Sigmoid colon (tissue), 7 donors: Measurements from ENCODE around the gene F2R. TPM values are rescaled to one million over a fixed set of nuclear protein-coding genes. Genes with fewer than 3 reads are reported as not detected.

ENCODE experiments used
- DNase-seq: peaks from one replicate; pipeline ENCODE4 v3.0.0-alpha.2; 2019
- H3K27ac ChIP-seq, 4 donors: fragments of 200-600 bp; sonication (generic); one replicate each; pipeline ENCODE4 v1.5.1; 2016 to 2019; ENCODE audit warnings: mild to moderate bottlenecking in 1 of 4
- H3K27me3 ChIP-seq, 3 donors: fragments of 200-600 bp; sonication (generic); one replicate each; pipeline ENCODE4 v1.5.1; 2019; ENCODE audit warnings: mild to moderate bottlenecking in 1 of 3
- H3K36me3 ChIP-seq, 4 donors: fragments of 200-600 bp; sonication (generic); one replicate each; pipeline ENCODE4 v1.5.1; 2016 to 2019
- H3K4me1 ChIP-seq, 4 donors: fragments of 200-600 bp; sonication (generic); one replicate each; pipeline ENCODE4 v1.5.1; 2017 to 2019
- H3K4me3 ChIP-seq, 4 donors: fragments of 200-600 bp; sonication (generic); one replicate each; pipeline ENCODE4 v1.5.1; 2017 to 2019; ENCODE audit warnings: mild to moderate bottlenecking in 2 of 4, moderate library complexity in 1 of 4
- H3K9me3 ChIP-seq, 4 donors: fragments of 200-600 bp in 3 of 4; sonication (generic) in 3 of 4; one replicate each; pipeline versions ENCODE4 v1.5.1 to v1.6.1; 2013 to 2019
- CTCF ChIP-seq, 4 experiments: fragments of 450-650 bp in 3 of 4; fragments of 200-600 bp in 1 of 4; IDR thresholded peaks; one replicate each; pipeline ENCODE4 v1.5.1; 2016 to 2019; ENCODE audit warnings: antibody characterized with exemption in 4 of 4, mild to moderate bottlenecking in 3 of 4, moderate library complexity in 2 of 4
- EP300 ChIP-seq, 4 donors: sonication (generic); formaldehyde crosslinking; IDR thresholded peaks; one replicate each; pipeline ENCODE4 v1.6.1; 2017; ENCODE audit warnings: antibody characterized with exemption in 4 of 4
- POLR2A ChIP-seq, 2 donors: fragments of 450-650 bp; IDR thresholded peaks; one replicate each; pipeline ENCODE4 v1.6.1; 2016; ENCODE audit warnings: antibody characterized with exemption in 2 of 2, mild to moderate bottlenecking in 2 of 2, moderate library complexity in 2 of 2
- POLR2AphosphoS5 ChIP-seq, 4 donors: sonication (generic); formaldehyde crosslinking; IDR thresholded peaks; one replicate each; pipeline ENCODE4 v1.6.1; 2017; ENCODE audit warnings: antibody characterized with exemption in 4 of 4
- WGBS, 2 donors: extraction: QIAGEN DNeasy Blood & Tissue Kit; methylation state at CpG; one replicate each; pipeline ENCODE4 v1.1.7; 2013; 5-methylcytosine and 5-hydroxymethylcytosine counted together
- intact Hi-C: fragments of 100-400 bp; cut with DNase I; formaldehyde crosslinking; loops from one replicate; pipeline ENCODE4 v1.15.1; 2023
- polyA plus RNA-seq, 3 donors: library from polyadenylated mRNA; stranded (reverse); fragments of 200-250 nt; gene quantifications; one replicate each; pipeline ENCODE4 v1.2.3, GENCODE V29; 2013
- total RNA-seq, 4 donors: library from RNA; depleted of rRNA; stranded (reverse); fragments of >200 nt; gene quantifications; one replicate each; pipeline ENCODE4 v1.1.0, GENCODE V29; 2016
- donor health status: healthy with polysubstance abuse.
- donor health status: Bipolar disorder and iron deficiency.
- donor health status: healthy.

The F2R gene
- total RNA-seq (10 to 100 TPM in 1 of 4 donors, 1 to 10 TPM in 3; 5.4 to 10.7 (median 9.4) TPM), polyA plus RNA-seq (1 to 10 TPM in 2 of 3 donors, under 1 TPM in 1; 0.60 to 5.8 (median 1.4) TPM)

GRCh38 chr5:76715736-76716455 lies at the start of gene F2R:
Gene F2R (plus strand): TSS chr5:76716126. CDS start chr5:76716308, 182 bp downstream.
- Histone ChIP-seq H3K27me3 (peaks cover 17 to 43% (median 30%) of the 10 kb centered on the region in 3 donors), H3K4me1 (peaks cover 0 to 23% (median 19%) of the 10 kb centered on the region in 4 donors), H3K27ac (peak within 1 kb of the TSS; percentile 17 to 63 (median 54)), H3K36me3 (no peaks in the 10 kb centered on the region), H3K9me3 (no peaks in the 10 kb centered on the region), H3K4me3 (peak within 1 kb of the TSS; percentile 45 to 75 (median 66))
- TF ChIP-seq EP300 (IDR thresholded peaks at IDR 0.05) (no peak), POLR2A (IDR thresholded peaks at IDR 0.05) (no peak), POLR2AphosphoS5 (IDR thresholded peaks at IDR 0.05) (no peak), CTCF (IDR thresholded peaks at IDR 0.05) (peak in 1 of 4 experiments; percentile 24)
- intact Hi-C loops, result no loop called here
- no peak for DNase-seq
- WGBS, 2 donors, result 0 to 1% methylated on average over 82 of the region's 82 CpGs

GRCh38 chr5:76667495-76667894 lies 48.4 kb upstream of the F2R start:
- WGBS, 2 donors, result 74 to 88% methylated on average over 2 of the region's 2 CpGs
- Histone ChIP-seq H3K27me3 (no peaks in the 10 kb centered on the region), H3K4me1 (no peaks in the 10 kb centered on the region), H3K27ac (no peak overlapping the region), H3K9me3 (no peaks in the 10 kb centered on the region), H3K36me3 (no peaks in the 10 kb centered on the region), H3K4me3 (no peak overlapping the region)
- intact Hi-C loops, result no loop called here
- DNase-seq, result no peak
- TF ChIP-seq EP300 (IDR thresholded peaks at IDR 0.05) (no peak), POLR2A (IDR thresholded peaks at IDR 0.05) (no peak)

GRCh38 chr5:76669245-76669644 lies 46.7 kb upstream of the F2R start:
- Histone ChIP-seq H3K36me3 (no peaks in the 10 kb centered on the region), H3K27ac (no peak overlapping the region), H3K9me3 (no peaks in the 10 kb centered on the region), H3K4me3 (no peak overlapping the region), H3K27me3 (no peaks in the 10 kb centered on the region), H3K4me1 (no peaks in the 10 kb centered on the region)
- TF ChIP-seq CTCF (IDR thresholded peaks at IDR 0.05) (no peak), POLR2AphosphoS5 (IDR thresholded peaks at IDR 0.05) (no peak), EP300 (IDR thresholded peaks at IDR 0.05) (no peak), POLR2A (IDR thresholded peaks at IDR 0.05) (no peak)
- intact Hi-C loops, result no loop called here
- 95 to 97% methylated on average over 5 of the region's 5 CpGs for WGBS, 2 donors
- DNase-seq, result no peak

GRCh38 chr5:76670508-76670907 lies 45.4 kb upstream of the F2R start:
- TF ChIP-seq CTCF (IDR thresholded peaks at IDR 0.05) (no peak), EP300 (IDR thresholded peaks at IDR 0.05) (no peak), POLR2AphosphoS5 (IDR thresholded peaks at IDR 0.05) (no peak), POLR2A (IDR thresholded peaks at IDR 0.05) (no peak)
- Histone ChIP-seq H3K9me3 (no peaks in the 10 kb centered on the region), H3K4me1 (no peaks in the 10 kb centered on the region), H3K4me3 (no peak overlapping the region), H3K36me3 (no peaks in the 10 kb centered on the region), H3K27me3 (no peaks in the 10 kb centered on the region), H3K27ac (no peak overlapping the region)
- 80 to 89% methylated on average over 3 of the region's 3 CpGs for WGBS, 2 donors
- DNase-seq, result no peak
- intact Hi-C loops, result no loop called here

- Histone ChIP-seq H3K4me3 (no peak overlapping the region), H3K36me3 (no peaks in the 10 kb centered on the region), H3K27ac (no peak overlapping the region), H3K4me1 (no peaks in the 10 kb centered on the region), H3K9me3 (no peaks in the 10 kb centered on the region), H3K27me3 (no peaks in the 10 kb centered on the region)
- DNase-seq, result no peak
- intact Hi-C loops, result no loop called here
- 57 to 71% methylated on average over 2 of the region's 2 CpGs for WGBS, 2 donors
- no peak for TF ChIP-seq POLR2AphosphoS5 (IDR thresholded peaks at IDR 0.05)
- TF ChIP-seq CTCF (IDR thresholded peaks at IDR 0.05), result no peak
- no peak for TF ChIP-seq EP300 (IDR thresholded peaks at IDR 0.05)
- no peak for TF ChIP-seq POLR2A (IDR thresholded peaks at IDR 0.05)
These were observed 43.7 kb upstream of the F2R start for GRCh38 chr5:76672242-76672641.
